Adrenal gland (tissue), 12 donors: Measurements from ENCODE around the gene PRKG1. TPM values are rescaled to one million over a fixed set of nuclear protein-coding genes. Genes with fewer than 3 reads are reported as not detected.

Source experiments
- DNase-seq, 7 donors: peaks; one replicate each; pipeline ENCODE4 v3.0.0-alpha.2; 2019 to 2020
- H3K27ac ChIP-seq, 5 donors: fragments of 200-600 bp; sonication (generic) in 4 of 5; 1 replicate in 3 of 5; 2 replicates in 2 of 5; pipeline versions ENCODE4 v1.5.1 to v1.8.0; 2016 to 2020; ENCODE audit warnings: mild to moderate bottlenecking in 1 of 5
- H3K27me3 ChIP-seq: fragments of 200-600 bp; 2 replicates; pipeline ENCODE4 v1.8.0; 2021
- H3K36me3 ChIP-seq, 2 donors: fragments of 200-600 bp; replicated peaks in 1 of 2; 1 replicate in 1 of 2; 2 replicates in 1 of 2; pipeline versions ENCODE4 v1.5.1 to v1.8.0; 2018 to 2022
- H3K4me1 ChIP-seq, 2 donors: fragments of 200-600 bp; replicated peaks in 1 of 2; 1 replicate in 1 of 2; 2 replicates in 1 of 2; pipeline versions ENCODE4 v1.5.1 to v1.8.0; 2018 to 2021
- H3K4me3 ChIP-seq, 4 donors: fragments of 200-600 bp; sonication (generic) in 3 of 4; one replicate each; pipeline ENCODE4 v1.5.1; 2016 to 2018
- H3K9me3 ChIP-seq, 3 donors: fragments of 200-600 bp; sonication (generic) in 1 of 3; replicated peaks in 1 of 3; 1 replicate in 2 of 3; 2 replicates in 1 of 3; pipeline versions ENCODE4 v1.5.1 to v1.8.0; 2016 to 2021
- POLR2A ChIP-seq, 2 donors: fragments of 450-650 bp; IDR thresholded peaks; one replicate each; pipeline ENCODE4 v1.6.1; 2017; ENCODE audit warnings: antibody characterized with exemption in 2 of 2, mild to moderate bottlenecking in 2 of 2, moderate library complexity in 1 of 2
- WGBS, 4 donors: extraction: QIAGEN DNeasy Blood & Tissue Kit in 2 of 4; methylation state at CpG; one replicate each; pipeline versions ENCODE4 v1.1.5 to v1.1.7; 2013 to 2017; 5-methylcytosine and 5-hydroxymethylcytosine counted together
- intact Hi-C, 2 donors: fragments of 100-400 bp; cut with DNase I; formaldehyde crosslinking; loops; one replicate each; pipeline versions ENCODE4 v1.14.1 to v1.15.0; 2022 to 2023
- polyA plus RNA-seq, 3 donors: library from polyadenylated mRNA; stranded (reverse); fragments of 200-250 nt in 2 of 3; fragments of 350-450 nt in 1 of 3; fragmentation: Illumina TruSeq in 1 of 3; extraction: RNeasy Lipid Tissue Mini Kit (QIAGEN cat#74804) in 1 of 3; gene quantifications; one replicate each; pipeline ENCODE4 v1.2.3, GENCODE V29; 2013 to 2014
- total RNA-seq, 9 donors: library from RNA; depleted of rRNA in 4 of 9; stranded (reverse); fragments of >200 nt in 4 of 9; fragments of 120-200 nt in 1 of 9; fragmentation: NEBNext Ultra II Directional in 1 of 9; extraction: Animal tissue kit (Norgen Biotek cat#: 25700) in 1 of 9; gene quantifications; one replicate each; pipeline versions ENCODE4 v1.1.0 to v1.2.4, GENCODE V29; 2013 to 2023
- TF ChIP-seq, protein P1 (sequence below), 6 experiments: fragments of 450-650 bp in 4 of 6; fragments of 200-600 bp in 2 of 6; sonication (generic) in 1 of 6; IDR thresholded peaks; 1 replicate in 5 of 6; 2 replicates in 1 of 6; pipeline versions ENCODE4 v1.5.1 to v1.8.0; 2016 to 2021; ENCODE audit warnings: antibody characterized with exemption in 6 of 6, mild to moderate bottlenecking in 2 of 6, moderate library complexity in 1 of 6
- donor health status: healthy with polysubstance abuse.
- donor health status: Bipolar disorder and iron deficiency.
- donor health status: DM: yes; HTN: yes; CAD: no.
- donor health status: DM: no; HTN: no; CAD: no.
- donor health status: DM: no; HTN: no; CAD: no.
- donor health status: DM: yes; HTN: yes; CAD: no.

PRKG1 gene
- total and polyA plus RNA-seq, 12 donors, result 6.9 to 104 (median 29.7) TPM

DNA sequence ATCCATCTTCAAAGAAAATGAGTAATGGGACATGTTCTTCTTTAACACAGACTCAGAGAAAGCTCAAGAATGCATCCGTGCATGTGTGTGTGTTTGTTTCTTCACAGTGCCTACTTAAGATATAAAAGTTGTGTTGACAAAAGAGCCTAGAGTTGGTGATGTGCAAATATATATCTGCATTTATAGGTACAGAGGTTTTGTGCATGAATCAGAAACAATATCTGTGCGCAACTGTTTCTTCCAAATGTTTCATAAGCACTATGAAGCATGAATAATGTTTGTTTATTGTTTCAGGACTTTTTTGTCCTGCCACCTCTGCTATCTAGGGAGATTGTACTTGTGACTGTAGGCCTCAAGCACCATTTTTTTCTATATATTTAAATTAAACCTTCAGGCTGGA lies 395.4 kb downstream of the PRKG1 start:
- TF ChIP-seq, protein P1, sequence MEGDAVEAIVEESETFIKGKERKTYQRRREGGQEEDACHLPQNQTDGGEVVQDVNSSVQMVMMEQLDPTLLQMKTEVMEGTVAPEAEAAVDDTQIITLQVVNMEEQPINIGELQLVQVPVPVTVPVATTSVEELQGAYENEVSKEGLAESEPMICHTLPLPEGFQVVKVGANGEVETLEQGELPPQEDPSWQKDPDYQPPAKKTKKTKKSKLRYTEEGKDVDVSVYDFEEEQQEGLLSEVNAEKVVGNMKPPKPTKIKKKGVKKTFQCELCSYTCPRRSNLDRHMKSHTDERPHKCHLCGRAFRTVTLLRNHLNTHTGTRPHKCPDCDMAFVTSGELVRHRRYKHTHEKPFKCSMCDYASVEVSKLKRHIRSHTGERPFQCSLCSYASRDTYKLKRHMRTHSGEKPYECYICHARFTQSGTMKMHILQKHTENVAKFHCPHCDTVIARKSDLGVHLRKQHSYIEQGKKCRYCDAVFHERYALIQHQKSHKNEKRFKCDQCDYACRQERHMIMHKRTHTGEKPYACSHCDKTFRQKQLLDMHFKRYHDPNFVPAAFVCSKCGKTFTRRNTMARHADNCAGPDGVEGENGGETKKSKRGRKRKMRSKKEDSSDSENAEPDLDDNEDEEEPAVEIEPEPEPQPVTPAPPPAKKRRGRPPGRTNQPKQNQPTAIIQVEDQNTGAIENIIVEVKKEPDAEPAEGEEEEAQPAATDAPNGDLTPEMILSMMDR (IDR thresholded peaks at IDR 0.05), result no peak
- no peak for TF ChIP-seq POLR2A (IDR thresholded peaks at IDR 0.05)
- no peak for DNase-seq
- H3K36me3 ChIP-seq, result no peaks in the 10 kb centered on the region
- no peaks in the 10 kb centered on the region for H3K9me3 ChIP-seq
- H3K27ac ChIP-seq, result no peak overlapping the region
- no peaks in the 10 kb centered on the region for H3K27me3 ChIP-seq
- intact Hi-C loops, result no loop called here
- H3K4me1 ChIP-seq, result peaks cover 0 to 5% of the 10 kb centered on the region in 2 donors
- WGBS, 4 donors, result 88 to 95% (median 95%) methylated on average over 2 of the region's 2 CpGs
- H3K4me3 ChIP-seq, result no peak overlapping the region

DNA sequence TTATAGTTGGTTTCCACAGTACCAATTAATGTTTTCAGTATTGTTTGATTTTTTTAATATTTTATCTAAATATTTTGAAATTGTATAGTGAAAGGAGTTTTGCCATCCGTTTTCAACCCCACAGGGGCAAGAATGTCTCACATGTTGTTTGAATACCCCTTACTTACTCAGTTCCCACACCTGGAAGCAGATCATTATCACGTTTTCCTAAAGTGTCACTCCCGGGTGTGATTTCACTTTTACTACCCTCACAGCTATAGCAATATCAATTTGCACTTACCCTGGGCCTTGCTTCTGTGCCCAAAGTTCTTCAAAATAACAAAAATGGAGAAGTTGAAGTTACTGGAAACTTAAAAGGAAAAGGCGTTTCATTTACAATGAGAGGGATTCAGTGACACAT lies 397.0 kb downstream of the PRKG1 start:
- 78 to 85% (median 83%) methylated on average over 4 of the region's 4 CpGs for WGBS, 4 donors
- DNase-seq, result no peak
- no peaks in the 10 kb centered on the region for H3K36me3 ChIP-seq
- H3K4me3 ChIP-seq, result no peak overlapping the region
- no peaks in the 10 kb centered on the region for H3K27me3 ChIP-seq
- no peak for TF ChIP-seq POLR2A (IDR thresholded peaks at IDR 0.05)
- TF ChIP-seq, protein P1 (IDR thresholded peaks at IDR 0.05), result no peak
- no peak overlapping the region for H3K27ac ChIP-seq
- peaks cover 0 to 5% of the 10 kb centered on the region in 2 donors for H3K4me1 ChIP-seq
- intact Hi-C loops, result no loop called here
- no peaks in the 10 kb centered on the region for H3K9me3 ChIP-seq

DNA sequence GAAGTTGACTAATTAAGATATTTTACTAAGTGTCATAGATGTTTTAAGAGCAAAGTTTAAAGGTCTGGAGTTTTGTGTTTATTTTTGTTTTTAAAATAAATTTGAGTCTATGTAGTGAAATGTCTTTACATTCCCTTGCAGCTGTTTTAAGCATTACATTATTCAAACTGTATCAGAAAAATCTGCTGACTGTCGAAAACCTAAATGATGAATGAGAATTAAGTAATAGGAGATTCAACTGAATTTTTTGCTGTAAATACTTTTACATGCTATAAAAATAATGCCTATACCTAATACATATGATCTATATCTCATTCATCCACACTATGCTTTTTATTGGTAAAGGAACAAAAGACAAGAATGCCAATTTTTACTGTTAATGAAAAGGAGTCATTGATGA lies 397.9 kb downstream of the PRKG1 start:
- no peak overlapping the region for H3K4me3 ChIP-seq
- WGBS, 4 donors, result 57 to 95% (median 88%) methylated on average over 1 of the region's 1 CpG
- no peak overlapping the region for H3K27ac ChIP-seq
- TF ChIP-seq POLR2A (IDR thresholded peaks at IDR 0.05), result no peak
- TF ChIP-seq, protein P1 (IDR thresholded peaks at IDR 0.05), result no peak
- intact Hi-C loops, result no loop called here
- H3K4me1 ChIP-seq, result peaks cover 0 to 5% of the 10 kb centered on the region in 2 donors
- no peaks in the 10 kb centered on the region for H3K36me3 ChIP-seq
- DNase-seq, result no peak
- no peaks in the 10 kb centered on the region for H3K9me3 ChIP-seq
- no peaks in the 10 kb centered on the region for H3K27me3 ChIP-seq

DNA sequence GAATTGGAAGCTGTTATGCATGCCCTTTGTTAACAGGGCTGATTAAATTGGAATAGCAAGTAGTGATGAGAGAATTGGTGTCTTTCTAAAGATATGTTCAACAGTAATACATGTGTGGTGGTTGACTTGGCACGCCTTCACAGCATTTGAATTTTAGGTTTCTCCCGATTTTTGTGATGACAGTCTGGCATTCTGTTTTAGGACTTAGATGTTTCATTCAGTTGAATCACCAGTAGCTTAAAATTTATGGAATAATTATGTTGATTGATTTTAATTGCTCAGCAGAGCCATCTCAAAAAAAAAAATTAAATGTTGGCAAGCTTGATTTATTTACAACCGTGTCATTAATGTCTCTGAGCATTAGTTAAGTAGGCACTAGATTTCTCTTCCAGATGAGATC lies 405.4 kb downstream of the PRKG1 start:
- TF ChIP-seq, protein P1 (IDR thresholded peaks at IDR 0.05), result no peak
- TF ChIP-seq POLR2A (IDR thresholded peaks at IDR 0.05), result no peak
- intact Hi-C loops, result no loop called here
- 90 to 97% (median 93%) methylated on average over 3 of the region's 3 CpGs for WGBS, 4 donors
- H3K27ac ChIP-seq, result no peak overlapping the region
- no peak overlapping the region for H3K4me3 ChIP-seq
- no peaks in the 10 kb centered on the region for H3K36me3 ChIP-seq
- no peaks in the 10 kb centered on the region for H3K27me3 ChIP-seq
- H3K9me3 ChIP-seq, result no peaks in the 10 kb centered on the region
- DNase-seq, result no peak
- H3K4me1 ChIP-seq, result no peaks in the 10 kb centered on the region
